Body of pancreas (tissue), 4 donors: Measurements from ENCODE around the gene OR2T5. TPM values are rescaled to one million over a fixed set of nuclear protein-coding genes. Genes with fewer than 3 reads are reported as not detected.
"Not testable (repeated sequence)": the region's sequence is repeated elsewhere in the genome, so short reads cannot be mapped to it uniquely, and the experiment has no call there.

Experiments
- ATAC-seq: fragments of 150-250 bp; one replicate; pipeline ENCODE4 v1.9.1; 2016
- DNase-seq, 4 donors: peaks; one replicate each; pipeline ENCODE4 v3.0.0-alpha.2; 2019
- H3K27ac ChIP-seq, 4 donors: fragments of 200-600 bp; sonication (generic); 1 replicate in 3 of 4; 2 replicates in 1 of 4; pipeline versions ENCODE4 v1.5.1 to v1.6.1; 2016 to 2019; ENCODE audit warnings: mild to moderate bottlenecking in 1 of 4, mixed read lengths in 1 of 4, moderate library complexity in 1 of 4
- H3K27me3 ChIP-seq, 2 donors: fragments of 200-600 bp; sonication (generic); one replicate each; pipeline ENCODE4 v1.6.0; 2016; ENCODE audit warnings: mild to moderate bottlenecking in 1 of 2
- H3K36me3 ChIP-seq, 2 donors: fragments of 200-600 bp; sonication (generic); replicated peaks in 1 of 2; 2 replicates each; pipeline ENCODE4 v1.5.1; 2016; ENCODE audit warnings: low read depth in 2 of 2; ENCODE audit not compliant: insufficient read depth in 1 of 2
- H3K4me1 ChIP-seq: fragments of 200-600 bp; sonication (generic); one replicate; pipeline ENCODE4 v1.6.0; 2016
- H3K4me3 ChIP-seq, 2 donors: fragments of 200-600 bp; sonication (generic); 1 replicate in 1 of 2; 2 replicates in 1 of 2; pipeline ENCODE4 v1.5.1; 2016 to 2019
- H3K9me3 ChIP-seq, 3 donors: fragments of 200-600 bp; sonication (generic); 1 replicate in 2 of 3; 2 replicates in 1 of 3; pipeline ENCODE4 v1.5.1; 2016
- POLR2A ChIP-seq, 3 donors: fragments of 450-650 bp; IDR thresholded peaks; one replicate each; pipeline ENCODE4 v1.6.1; 2016; ENCODE audit warnings: antibody characterized with exemption in 3 of 3, mild to moderate bottlenecking in 2 of 3
- WGBS, 2 donors: methylation state at CpG; one replicate each; pipeline ENCODE4 v1.1.5; 2017; 5-methylcytosine and 5-hydroxymethylcytosine counted together
- intact Hi-C: fragments of 100-400 bp; cut with DNase I; formaldehyde crosslinking; loops from one replicate; pipeline ENCODE4 v1.15.1; 2023
- total RNA-seq, 2 donors: library from RNA; depleted of rRNA; stranded (reverse); fragments of >200 nt; gene quantifications; one replicate each; pipeline ENCODE4 v1.1.0, GENCODE V29; 2016
- TF ChIP-seq, protein P1 (sequence below), 7 experiments: fragments of 450-650 bp in 4 of 7; fragments of 200-600 bp in 3 of 7; sonication (generic) in 3 of 7; IDR thresholded peaks; one replicate each; pipeline ENCODE4 v1.5.1; 2016 to 2019; ENCODE audit warnings: antibody characterized with exemption in 7 of 7

Gene OR2T5
- total RNA-seq, 2 donors from 2014 or later, result not detected

DNA sequence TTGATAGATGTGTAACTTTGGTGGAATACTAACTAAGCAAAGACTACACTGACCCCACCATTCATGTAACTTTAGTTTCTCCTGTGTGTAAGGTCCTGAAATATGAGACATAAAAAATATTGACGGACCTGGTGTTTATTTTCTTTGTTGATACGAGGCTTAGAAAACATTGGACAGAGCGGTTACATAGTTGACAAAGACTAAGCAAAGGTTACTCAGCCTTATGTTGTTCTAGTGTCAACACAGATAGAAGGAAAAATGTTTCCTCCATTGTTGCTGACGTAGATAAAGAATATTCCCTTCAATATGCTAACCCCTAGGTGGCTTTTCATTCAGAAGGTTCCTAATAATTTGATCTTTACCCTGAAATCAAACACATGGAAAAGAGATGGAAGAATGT is 33.3 kb upstream of the OR2T5 start:
- H3K4me3 ChIP-seq, DNase-seq, H3K27me3 ChIP-seq, H3K4me1 ChIP-seq, intact Hi-C loops, H3K36me3 ChIP-seq, H3K27ac ChIP-seq, H3K9me3 ChIP-seq: not testable (repeated sequence)
- ATAC-seq, result peak; percentile 58
- WGBS, 2 donors, result 6 to 14% methylated on average over 2 to 3 of the region's 4 CpGs

DNA sequence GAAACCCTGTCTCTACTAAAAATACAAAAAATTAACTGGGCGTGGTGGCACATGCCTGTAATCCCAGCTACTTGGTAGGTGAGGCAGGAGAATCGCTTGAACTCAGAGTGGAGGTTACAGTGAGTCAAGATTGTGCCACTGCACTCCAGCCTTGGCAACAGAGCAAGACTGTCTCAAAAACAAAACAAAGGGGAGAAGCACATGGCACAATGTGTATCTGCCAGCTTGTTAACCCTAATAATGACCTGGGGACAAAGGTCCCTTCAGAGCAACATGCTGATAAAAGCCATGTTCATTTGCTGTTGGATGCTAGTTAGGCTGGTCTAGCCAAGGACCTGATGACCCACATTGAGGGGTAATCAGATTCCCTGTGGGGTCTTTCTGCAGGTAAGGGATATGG is 31.8 kb upstream of the OR2T5 start:
- H3K4me3 ChIP-seq, H3K9me3 ChIP-seq, H3K4me1 ChIP-seq, H3K36me3 ChIP-seq, DNase-seq, H3K27ac ChIP-seq, H3K27me3 ChIP-seq, intact Hi-C loops, ATAC-seq: not testable (repeated sequence)
- WGBS, 2 donors, result no CpG with 5 or more reads among the region's 2 CpGs

DNA sequence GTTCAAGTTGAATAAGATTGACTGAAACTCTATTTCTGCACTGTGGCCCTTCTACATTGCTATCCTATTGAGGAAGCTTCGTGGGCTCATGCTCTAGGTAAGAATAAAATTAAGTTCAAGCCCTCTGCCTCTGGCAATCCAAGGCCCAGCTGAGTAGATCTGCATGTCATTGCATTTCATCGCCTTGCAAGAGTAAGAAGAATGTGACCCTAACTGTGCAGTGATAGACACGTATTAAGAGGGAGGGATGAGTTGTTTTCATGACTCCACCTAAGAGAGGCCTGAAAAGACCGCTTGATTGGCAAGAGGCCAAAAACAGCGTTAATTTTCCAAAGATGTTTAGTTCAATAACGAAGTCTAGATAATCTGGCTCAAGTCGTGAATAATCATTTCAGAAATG is 29.3 kb upstream of the OR2T5 start:
- H3K4me1 ChIP-seq, intact Hi-C loops, H3K36me3 ChIP-seq, H3K27me3 ChIP-seq, H3K27ac ChIP-seq, DNase-seq, H3K4me3 ChIP-seq, H3K9me3 ChIP-seq, ATAC-seq: not testable (repeated sequence)
- 51 to 64% methylated on average over 7 of the region's 7 CpGs for WGBS, 2 donors

DNA sequence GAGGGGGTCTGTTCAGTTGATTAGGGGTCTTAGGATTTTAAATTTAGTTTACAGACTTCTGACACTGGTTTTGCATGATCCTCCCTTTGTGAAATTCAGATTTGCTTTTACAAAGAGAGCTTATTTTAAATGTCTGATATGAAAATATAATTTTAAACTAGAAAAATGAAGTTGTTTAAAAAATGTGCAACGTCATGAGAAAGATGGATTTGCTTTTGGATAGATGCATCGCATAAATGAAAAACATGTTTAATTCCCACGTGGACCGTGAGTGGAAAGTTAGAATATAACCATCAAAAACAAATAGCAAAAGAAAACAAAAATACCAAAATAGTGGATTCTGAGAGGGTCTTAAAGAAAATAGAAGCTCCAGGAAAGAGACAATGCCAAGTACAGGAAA is 17.2 kb upstream of the OR2T5 start:
- 69 to 71% methylated on average over 4 of the region's 4 CpGs for WGBS, 2 donors
- TF ChIP-seq POLR2A (IDR thresholded peaks at IDR 0.05), result no peak
- TF ChIP-seq, protein P1, sequence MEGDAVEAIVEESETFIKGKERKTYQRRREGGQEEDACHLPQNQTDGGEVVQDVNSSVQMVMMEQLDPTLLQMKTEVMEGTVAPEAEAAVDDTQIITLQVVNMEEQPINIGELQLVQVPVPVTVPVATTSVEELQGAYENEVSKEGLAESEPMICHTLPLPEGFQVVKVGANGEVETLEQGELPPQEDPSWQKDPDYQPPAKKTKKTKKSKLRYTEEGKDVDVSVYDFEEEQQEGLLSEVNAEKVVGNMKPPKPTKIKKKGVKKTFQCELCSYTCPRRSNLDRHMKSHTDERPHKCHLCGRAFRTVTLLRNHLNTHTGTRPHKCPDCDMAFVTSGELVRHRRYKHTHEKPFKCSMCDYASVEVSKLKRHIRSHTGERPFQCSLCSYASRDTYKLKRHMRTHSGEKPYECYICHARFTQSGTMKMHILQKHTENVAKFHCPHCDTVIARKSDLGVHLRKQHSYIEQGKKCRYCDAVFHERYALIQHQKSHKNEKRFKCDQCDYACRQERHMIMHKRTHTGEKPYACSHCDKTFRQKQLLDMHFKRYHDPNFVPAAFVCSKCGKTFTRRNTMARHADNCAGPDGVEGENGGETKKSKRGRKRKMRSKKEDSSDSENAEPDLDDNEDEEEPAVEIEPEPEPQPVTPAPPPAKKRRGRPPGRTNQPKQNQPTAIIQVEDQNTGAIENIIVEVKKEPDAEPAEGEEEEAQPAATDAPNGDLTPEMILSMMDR (IDR thresholded peaks at IDR 0.05), result no peak
- Histone ChIP-seq H3K4me1 (no peaks in the 10 kb centered on the region), H3K27ac (no peak overlapping the region), H3K9me3 (no peaks in the 10 kb centered on the region), H3K36me3 (no peaks in the 10 kb centered on the region), H3K4me3 (no peak overlapping the region), H3K27me3 (no peaks in the 10 kb centered on the region)
- ATAC-seq (no peak), DNase-seq (no peak)
- intact Hi-C loops, result no loop called here

DNA sequence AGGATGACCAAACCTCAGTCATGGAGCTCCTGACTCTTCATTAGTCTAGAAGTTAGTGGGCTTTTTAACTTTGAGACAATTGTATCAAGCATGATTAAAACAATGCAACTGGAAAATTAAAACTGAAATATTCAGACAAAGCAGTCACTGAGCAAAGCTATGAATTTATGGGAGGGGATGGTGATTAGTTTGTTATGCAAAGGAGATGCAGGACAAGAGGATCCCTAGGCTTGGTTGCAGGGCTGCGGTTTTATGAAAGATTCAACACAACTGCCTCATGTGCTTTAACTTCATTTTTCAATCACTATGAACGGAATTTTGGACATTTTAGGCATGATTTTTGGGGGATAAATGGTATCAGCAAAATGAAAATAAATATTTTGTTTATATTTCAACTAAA is 16.3 kb upstream of the OR2T5 start:
- ATAC-seq, result not testable (repeated sequence)
- WGBS, 2 donors, result 44 to 45% methylated on average over 2 of the region's 2 CpGs

DNA sequence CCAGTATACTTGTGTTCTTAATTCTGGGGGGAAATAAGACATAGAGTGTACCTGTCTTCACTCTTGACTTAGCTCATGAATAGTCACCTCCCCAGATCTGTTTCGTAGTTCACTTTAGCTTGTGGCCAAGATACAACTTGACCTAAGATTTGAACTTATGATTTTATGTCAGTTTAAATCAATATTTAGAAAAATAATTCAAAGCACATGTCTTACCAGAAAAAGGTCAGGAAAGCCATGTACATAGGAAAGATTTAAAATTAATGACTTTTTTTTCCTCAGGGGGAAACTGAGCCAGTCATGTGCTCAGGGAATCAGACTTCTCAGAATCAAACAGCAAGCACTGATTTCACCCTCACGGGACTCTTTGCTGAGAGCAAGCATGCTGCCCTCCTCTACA is 15.3 kb upstream of the OR2T5 start, which contains the start of gene OR2T3:
OR2T3 (plus strand) TSS at position 301 of the 400 bp plus-strand sequence; CDS start at position 301, 0 bp downstream.
- intact Hi-C loops, ATAC-seq, H3K9me3 ChIP-seq, DNase-seq, H3K36me3 ChIP-seq, H3K27me3 ChIP-seq, H3K4me3 ChIP-seq, H3K4me1 ChIP-seq, H3K27ac ChIP-seq: not testable (repeated sequence)
- 29 to 56% methylated on average over 1 to 2 of the region's 2 CpGs for WGBS, 2 donors

More for the DNA sequence above, 16.3 kb upstream of the OR2T5 start:
- DNase-seq, H3K27me3 ChIP-seq, H3K9me3 ChIP-seq, H3K4me1 ChIP-seq, H3K36me3 ChIP-seq, H3K4me3 ChIP-seq, intact Hi-C loops, H3K27ac ChIP-seq: not testable (repeated sequence)

DNA sequence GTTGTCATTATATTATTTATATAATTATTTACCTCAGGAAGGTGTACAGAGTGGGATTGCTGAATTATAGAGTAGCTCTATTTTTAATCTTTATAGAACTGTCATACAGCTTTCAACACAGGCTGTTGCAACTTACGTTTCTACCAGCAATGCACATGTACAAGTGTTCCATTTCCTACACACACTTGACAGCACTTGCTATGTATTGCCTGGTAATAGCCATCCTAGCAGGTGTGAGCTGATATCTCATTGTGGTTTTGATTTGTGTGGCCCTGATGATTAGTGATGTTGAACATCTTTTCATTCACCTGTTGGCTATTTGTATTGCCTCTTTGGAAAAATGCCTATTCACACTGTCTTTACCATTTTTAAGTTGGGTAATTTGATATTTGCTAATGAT is 12.7 kb upstream of the OR2T5 start:
- H3K36me3 ChIP-seq, H3K9me3 ChIP-seq, H3K4me3 ChIP-seq, intact Hi-C loops, H3K27ac ChIP-seq, H3K27me3 ChIP-seq, ATAC-seq, DNase-seq, H3K4me1 ChIP-seq: not testable (repeated sequence)
- no CpG with 5 or more reads among the region's 1 CpG for WGBS, 2 donors

DNA sequence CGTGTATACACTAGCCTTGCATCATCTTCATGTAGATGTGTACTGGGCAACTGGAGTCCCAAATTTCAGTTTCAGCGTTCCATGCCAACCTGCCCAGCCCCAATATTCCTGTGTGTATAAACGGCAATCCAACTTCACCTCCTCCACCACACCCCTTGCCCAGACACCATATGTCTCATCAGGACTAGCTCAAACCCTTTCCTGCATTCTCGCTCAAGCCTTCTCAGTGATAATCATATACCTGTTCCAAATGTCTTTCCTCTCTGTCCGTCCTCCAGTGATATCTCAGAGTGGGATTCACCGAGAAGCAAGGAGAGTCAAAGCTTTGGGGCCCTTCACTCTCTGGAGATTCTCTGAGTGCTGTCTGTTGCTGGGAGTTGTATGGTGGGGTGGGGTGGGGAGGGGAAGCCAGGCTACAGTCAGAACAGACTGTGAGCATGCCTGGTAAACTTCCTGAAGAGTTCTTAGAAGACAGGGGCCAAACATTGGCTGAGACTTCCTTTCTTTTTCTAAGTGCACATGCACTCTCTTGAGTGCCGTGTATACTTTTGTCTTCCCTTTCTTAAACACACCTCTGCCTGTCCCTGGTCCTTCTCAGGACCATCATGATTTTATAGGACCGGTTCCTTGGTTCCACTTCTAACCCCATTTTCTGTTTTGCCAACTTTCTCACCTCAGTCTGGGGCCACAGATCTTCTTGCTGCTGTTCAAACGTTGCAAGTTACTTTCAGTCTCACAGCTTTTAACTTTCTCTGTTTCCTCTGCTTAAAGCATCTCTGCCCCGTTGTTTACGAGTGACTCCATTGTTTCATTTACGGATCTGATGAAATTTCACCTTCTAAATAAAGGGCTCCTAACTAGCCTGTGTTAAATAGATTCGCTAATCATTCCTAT is 6.5 kb upstream of the OR2T5 start:
- H3K4me1 ChIP-seq, H3K36me3 ChIP-seq, H3K4me3 ChIP-seq, H3K27ac ChIP-seq, intact Hi-C loops, DNase-seq, H3K9me3 ChIP-seq, H3K27me3 ChIP-seq, ATAC-seq: not testable (repeated sequence)
- WGBS, 2 donors, result 52% methylated on average over 13 of the region's 13 CpGs

DNA sequence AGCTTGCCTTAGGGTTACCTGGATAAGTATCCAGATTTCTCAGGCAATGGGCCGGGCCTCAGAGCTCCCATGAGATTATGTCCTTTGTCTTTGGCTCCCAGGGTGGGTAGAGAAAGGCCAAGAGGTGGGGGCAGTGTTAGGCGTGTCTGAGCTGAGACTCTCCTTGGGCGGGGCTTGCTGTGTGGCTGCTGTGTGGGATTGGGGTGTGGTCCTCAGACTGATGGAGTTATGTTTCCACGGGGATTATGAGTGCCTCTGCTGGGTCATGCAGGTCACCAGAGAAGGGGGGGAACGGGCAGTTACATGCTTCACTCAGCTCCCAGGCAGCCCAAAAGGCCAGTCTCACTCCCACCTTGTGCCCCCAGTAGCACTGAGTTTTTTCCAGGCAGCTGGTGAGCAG is 8.3 kb downstream of the OR2T5 start:
- H3K36me3 ChIP-seq, H3K4me1 ChIP-seq, H3K9me3 ChIP-seq, H3K27me3 ChIP-seq, H3K27ac ChIP-seq, ATAC-seq, H3K4me3 ChIP-seq, intact Hi-C loops, DNase-seq: not testable (repeated sequence)
- WGBS, 2 donors, result no CpG with 5 or more reads among the region's 5 CpGs

DNA sequence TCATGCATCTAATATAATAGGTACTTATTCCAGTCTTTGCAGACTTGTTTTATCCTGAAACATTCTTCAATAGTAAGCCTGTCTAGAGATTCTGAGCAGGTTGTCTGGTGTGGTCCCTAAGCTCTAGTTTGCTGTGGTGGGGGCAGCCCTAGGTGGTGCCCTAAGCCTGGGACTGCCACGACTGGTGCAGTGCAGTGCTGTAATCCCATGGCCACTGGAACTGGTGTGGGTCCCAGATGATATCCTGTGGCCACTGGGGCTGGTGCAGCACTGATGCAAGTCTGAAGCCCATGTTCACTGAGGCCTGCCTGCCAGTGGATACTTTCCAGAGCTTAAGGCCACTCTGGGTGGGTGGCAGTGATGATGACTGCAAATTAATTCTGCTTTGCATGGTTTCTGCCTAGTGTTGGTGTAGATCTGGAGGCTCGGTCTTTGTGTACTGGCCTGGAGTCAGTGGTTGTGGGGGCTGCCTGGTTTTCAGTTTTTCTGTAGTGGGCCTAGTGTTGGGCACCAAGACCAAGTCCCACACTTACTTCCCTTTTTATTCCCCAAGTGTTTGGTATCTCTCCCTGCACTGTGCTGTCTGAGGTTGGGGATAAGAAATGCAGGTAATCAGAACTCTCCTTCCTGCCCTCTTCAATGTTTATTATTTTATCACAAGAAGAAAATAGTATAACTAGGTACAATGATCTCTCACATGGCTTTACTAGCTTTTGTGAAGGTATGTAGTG is 12.1 kb downstream of the OR2T5 start:
- H3K4me1 ChIP-seq, intact Hi-C loops, DNase-seq, H3K27me3 ChIP-seq, H3K9me3 ChIP-seq, H3K4me3 ChIP-seq, H3K36me3 ChIP-seq, H3K27ac ChIP-seq, ATAC-seq: not testable (repeated sequence)
- WGBS, 2 donors, result 50 to 76% methylated on average over 1 of the region's 2 CpGs

DNA sequence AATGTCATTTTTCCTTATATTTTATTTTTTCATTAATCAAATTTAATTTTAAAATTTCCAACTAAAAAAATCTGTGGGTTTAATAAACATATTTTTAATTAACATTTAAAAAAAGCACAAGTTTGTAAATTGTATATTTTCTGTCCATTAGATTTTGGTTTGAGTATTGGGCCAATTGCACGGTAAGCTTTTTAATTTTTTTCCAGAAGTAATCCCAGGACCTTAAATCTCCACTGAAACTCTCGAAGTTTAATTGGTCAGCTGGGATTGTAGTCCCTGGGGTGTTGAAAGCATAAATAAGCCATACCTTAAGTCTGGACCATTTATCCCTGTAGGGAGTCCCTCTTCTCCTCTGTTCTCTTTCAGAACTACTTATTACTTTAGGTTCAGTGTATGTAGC is 19.4 kb downstream of the OR2T5 start, which contains the start of gene OR2G6:
OR2G6 (plus strand) TSS at position 301 of the 400 bp plus-strand sequence. CDS start 13,574 bp downstream, outside the sequence.
- intact Hi-C loops, DNase-seq, H3K9me3 ChIP-seq, H3K36me3 ChIP-seq, H3K27me3 ChIP-seq, ATAC-seq, H3K4me3 ChIP-seq, H3K27ac ChIP-seq, H3K4me1 ChIP-seq: not testable (repeated sequence)
- no CpG with 5 or more reads among the region's 2 CpGs for WGBS, 2 donors
